H1 (cell line): ENCODE measurements around the gene PCNX3. TPM values are rescaled to one million over a fixed set of nuclear protein-coding genes. Genes with fewer than 3 reads are reported as not detected.

Experiments
- CTCF ChIA-PET: fragments of 300-600 bp; sonication (Branson Sonifier 250); formaldehyde crosslinking; loops from one replicate; lab custom pipeline; 2021; ENCODE audit not compliant: partially characterized antibody; lab: Charles Lee
- POLR2A ChIA-PET: fragments of 300-600 bp; sonication (Branson Sonifier 250); formaldehyde crosslinking; loops from one replicate; lab custom pipeline; 2021; ENCODE audit warnings: inconsistent platforms; ENCODE audit not compliant: partially characterized antibody; lab: Charles Lee
- DNase-seq, 2 experiments: peaks; one replicate each; pipeline versions ENCODE4 v3.0.0 to v3.0.0-alpha.2; 2010 to 2022; ENCODE audit warnings: low spot score in 2 of 2, low read depth in 1 of 2, mixed read lengths in 1 of 2
- FAIRE-seq: peaks from 2 replicates; lab custom pipeline; 2011; peaks lifted over from hg19 to GRCh38; lab: Jason Lieb, UNC
- H2AFZ ChIP-seq: 2 replicates; pipeline ENCODE4 v1.8.1; 2012; ENCODE audit warnings: low read length, inconsistent platforms
- H2AK5ac ChIP-seq: 2 replicates; pipeline ENCODE4 v1.6.1; 2013; ENCODE audit warnings: low read depth, low read length
- H2BK120ac ChIP-seq: replicated peaks from 2 replicates; pipeline ENCODE3; 2013; ENCODE audit warnings: low read depth, low read length, inconsistent platforms
- H2BK12ac ChIP-seq: 2 replicates; pipeline ENCODE4 v1.6.1; 2013; ENCODE audit warnings: low read depth, low read length
- H2BK15ac ChIP-seq: 2 replicates; pipeline ENCODE4 v1.6.1; 2013; ENCODE audit warnings: low read length
- H2BK20ac ChIP-seq: 2 replicates; pipeline ENCODE4 v1.6.1; 2013; ENCODE audit warnings: low read length
- H2BK5ac ChIP-seq: 2 replicates; pipeline ENCODE4 v1.6.1; 2013; ENCODE audit warnings: low read depth, low read length
- H3K14ac ChIP-seq: 2 replicates; pipeline ENCODE4 v1.6.1; 2013; ENCODE audit warnings: inconsistent platforms; ENCODE audit not compliant: insufficient read length
- H3K18ac ChIP-seq: 2 replicates; pipeline ENCODE4 v1.6.1; 2013; ENCODE audit warnings: low read length; ENCODE audit errors: extremely low read depth
- H3K23ac ChIP-seq: 2 replicates; pipeline ENCODE4 v1.6.1; 2013; ENCODE audit warnings: inconsistent platforms; ENCODE audit not compliant: insufficient read length
- H3K23me2 ChIP-seq: 2 replicates; pipeline ENCODE4 v1.6.1; 2013; ENCODE audit warnings: low read depth, low read length
- H3K27ac ChIP-seq: 2 replicates; pipeline ENCODE4 v1.6.1; 2011; ENCODE audit warnings: low read depth, low read length, inconsistent platforms
- H3K27me3 ChIP-seq, 4 experiments: replicated peaks in 1 of 4; 1 replicate in 1 of 4; 2 replicates in 3 of 4; pipeline versions ENCODE4 v1.6.1 to v1.8.1; 2011 to 2013; ENCODE audit warnings: low read length in 3 of 4, mild to moderate bottlenecking in 3 of 4, inconsistent platforms in 2 of 4, mixed read lengths in 2 of 4, moderate library complexity in 1 of 4; ENCODE audit not compliant: control insufficient read depth in 3 of 4, insufficient read depth in 3 of 4; ENCODE audit errors: extremely low read depth in 1 of 4
- H3K36me3 ChIP-seq, 4 experiments: 2 replicates each; pipeline versions ENCODE4 v1.6.1 to v1.8.1; 2011 to 2013; ENCODE audit warnings: mild to moderate bottlenecking in 4 of 4, low read length in 3 of 4, moderate library complexity in 2 of 4, control low read depth in 1 of 4, inconsistent platforms in 1 of 4; ENCODE audit not compliant: insufficient read depth in 4 of 4, control insufficient read depth in 2 of 4
- H3K4ac ChIP-seq: replicated peaks from 2 replicates; pipeline ENCODE3; 2013; ENCODE audit warnings: low read length, low read depth, mixed read lengths, inconsistent platforms; ENCODE audit not compliant: insufficient read length
- H3K4me1 ChIP-seq, 4 experiments: replicated peaks in 1 of 4; 1 replicate in 1 of 4; 2 replicates in 3 of 4; pipeline versions ENCODE4 v1.6.1 to v1.8.1; 2011 to 2013; ENCODE audit warnings: low read length in 3 of 4, inconsistent platforms in 2 of 4, mixed read lengths in 1 of 4; ENCODE audit not compliant: insufficient read depth in 4 of 4, control insufficient read depth in 3 of 4
- H3K4me2 ChIP-seq, 2 experiments: 2 replicates each; pipeline versions ENCODE4 v1.6.1 to v1.8.1; 2011 to 2013; ENCODE audit warnings: low read depth in 2 of 2, low read length in 2 of 2, control low read depth in 1 of 2, inconsistent platforms in 1 of 2, mild to moderate bottlenecking in 1 of 2; ENCODE audit not compliant: insufficient read depth in 1 of 2
- H3K4me3 ChIP-seq, 4 experiments: fragments of 200-600, 300-600 bp in 1 of 4; sonication (generic), shearing (Covaris generic), sonication (Bioruptor Twin) in 1 of 4; 2 replicates each; pipeline versions ENCODE4 v1.5.1 to v1.8.1; 2011 to 2016; ENCODE audit warnings: low read length in 4 of 4, low read depth in 3 of 4, control low read depth in 2 of 4, inconsistent platforms in 2 of 4, mild to moderate bottlenecking in 2 of 4, mixed read lengths in 1 of 4, moderate library complexity in 1 of 4; ENCODE audit not compliant: insufficient read depth in 2 of 4; ENCODE audit errors: extremely low read depth in 1 of 4
- H3K56ac ChIP-seq: replicated peaks from 2 replicates; pipeline ENCODE3; 2013; ENCODE audit warnings: low read depth, mild to moderate bottlenecking, mixed read lengths, low read length, inconsistent platforms; ENCODE audit not compliant: insufficient read length
- H3K79me1 ChIP-seq: 2 replicates; pipeline ENCODE4 v1.6.1; 2013; ENCODE audit warnings: low read depth, low read length, control low read depth
- H3K79me2 ChIP-seq, 2 experiments: 2 replicates each; pipeline versions ENCODE4 v1.6.1 to v1.8.1; 2012 to 2013; ENCODE audit warnings: low read length in 2 of 2, mild to moderate bottlenecking in 2 of 2, inconsistent platforms in 1 of 2; ENCODE audit not compliant: insufficient read depth in 2 of 2, control insufficient read depth in 1 of 2
- H3K9ac ChIP-seq, 4 experiments: replicated peaks in 1 of 4; 1 replicate in 1 of 4; 2 replicates in 3 of 4; pipeline versions ENCODE4 v1.6.1 to v1.8.1; 2011 to 2013; ENCODE audit warnings: low read depth in 3 of 4, low read length in 3 of 4, control low read depth in 2 of 4, mild to moderate bottlenecking in 2 of 4, moderate library complexity in 2 of 4, inconsistent platforms in 1 of 4; ENCODE audit errors: extremely low read depth in 1 of 4
- H3K9me3 ChIP-seq, 2 experiments: 2 replicates each; pipeline versions ENCODE4 v1.6.1 to v1.8.1; 2012 to 2013; ENCODE audit warnings: mild to moderate bottlenecking in 2 of 2, moderate library complexity in 2 of 2, control low read depth in 1 of 2, inconsistent platforms in 1 of 2, low read depth in 1 of 2, low read length in 1 of 2, mixed read lengths in 1 of 2; ENCODE audit not compliant: insufficient read depth in 2 of 2
- H4K20me1 ChIP-seq, 2 experiments: replicated peaks in 1 of 2; 2 replicates each; pipeline versions ENCODE3 to v1.8.1; 2011 to 2013; ENCODE audit warnings: inconsistent platforms in 2 of 2, low read length in 2 of 2, mild to moderate bottlenecking in 1 of 2; ENCODE audit not compliant: insufficient read depth in 2 of 2, control insufficient read depth in 1 of 2
- H4K5ac ChIP-seq: 2 replicates; pipeline ENCODE4 v1.6.1; 2013; ENCODE audit warnings: low read length, low read depth, mixed read lengths, inconsistent platforms; ENCODE audit not compliant: insufficient read length
- H4K8ac ChIP-seq: 2 replicates; pipeline ENCODE4 v1.8.0; 2013; ENCODE audit warnings: mild to moderate bottlenecking, moderate library complexity, low read length, inconsistent platforms; ENCODE audit not compliant: insufficient read depth; ENCODE audit errors: extremely low read depth
- H4K91ac ChIP-seq: replicated peaks from 2 replicates; pipeline ENCODE3; 2013; ENCODE audit warnings: low read length, mixed read lengths, inconsistent platforms; ENCODE audit not compliant: insufficient read length
- BACH1 ChIP-seq: IDR thresholded peaks from 2 replicates; pipeline ENCODE4 v1.6.1; 2012; ENCODE audit warnings: low read length, improper control_type of control experiment
- CHD2 ChIP-seq: IDR thresholded peaks from 2 replicates; pipeline ENCODE4 v1.6.1; 2012; ENCODE audit warnings: low read length, improper control_type of control experiment
- GABPA ChIP-seq: IDR thresholded peaks from 2 replicates; pipeline ENCODE4 v1.6.1; 2011; ENCODE audit warnings: mild to moderate bottlenecking, low read length, moderate library complexity, borderline replicate concordance; ENCODE audit not compliant: insufficient read depth
- HDAC6 ChIP-seq: IDR thresholded peaks from one replicate; pipeline ENCODE4 v1.7.1; 2012; ENCODE audit warnings: low read depth, mild to moderate bottlenecking, inconsistent platforms, low read length, moderate library complexity
- KDM5A ChIP-seq: fragments of 200-600 bp; IDR thresholded peaks from 2 replicates; pipeline ENCODE4 v1.7.1; 2012; ENCODE audit warnings: mild to moderate bottlenecking, low read length, inconsistent platforms, mixed read lengths
- NANOG ChIP-seq: IDR thresholded peaks from 2 replicates; pipeline ENCODE4 v1.6.1; 2011; ENCODE audit warnings: low read length, low read depth, mild to moderate bottlenecking, inconsistent platforms; ENCODE audit not compliant: insufficient read depth, poor library complexity, severe bottlenecking
- PHF8 ChIP-seq: fragments of 200-600 bp; sonication (generic); conservative IDR thresholded peaks from 2 replicates; pipeline ENCODE4 v1.7.1; 2012; ENCODE audit warnings: low read depth, mild to moderate bottlenecking, inconsistent platforms, low read length, moderate library complexity
- RBBP5 ChIP-seq: IDR thresholded peaks from 2 replicates; pipeline ENCODE4 v1.7.1; 2012; ENCODE audit warnings: low read depth, mild to moderate bottlenecking, inconsistent platforms, low read length, moderate library complexity, borderline replicate concordance
- TAF1 ChIP-seq: IDR thresholded peaks from 2 replicates; pipeline ENCODE4 v1.6.1; 2011; ENCODE audit warnings: mild to moderate bottlenecking, low read depth, low read length
- TCF12 ChIP-seq: IDR thresholded peaks from 2 replicates; pipeline ENCODE4 v1.6.1; 2011; ENCODE audit warnings: low read depth, mild to moderate bottlenecking, low read length
- YY1 ChIP-seq: IDR thresholded peaks from 2 replicates; pipeline ENCODE4 v1.6.1; 2011; ENCODE audit warnings: low read depth, mild to moderate bottlenecking, low read length
- WGBS, 2 experiments: shearing (Covaris generic) in 1 of 2; methylation state at CpG; one replicate each; pipeline versions ENCODE4 v1.1.6 to v1.1.7; 2013 to 2015; ENCODE audit warnings: low lambda C conversion rate in 2 of 2, mixed read lengths in 2 of 2, inconsistent platforms in 1 of 2, low coverage in 1 of 2, missing lambda C conversion rate in 1 of 2; ENCODE audit not compliant: insufficient replicate concordance in 2 of 2, insufficient coverage in 1 of 2, insufficient read length in 1 of 2; ENCODE audit errors: extremely low coverage in 1 of 2, missing lambda C conversion rate in 1 of 2; 5-methylcytosine and 5-hydroxymethylcytosine counted together
- polyA plus RNA-seq, 7 experiments: library from polyadenylated mRNA; depleted of rRNA in 3 of 7; stranded (reverse) in 5 of 7; unstranded in 2 of 7; fragments of >200 nt in 5 of 7; fragments of 200-250 nt in 2 of 7; gene quantifications; 1 replicate in 5 of 7; 2 replicates in 1 of 7; 4 replicates in 1 of 7; pipeline versions ENCODE4 v1.2.1 to v1.2.3, GENCODE V29; 2011 to 2013; ENCODE audit warnings: missing spikeins in 2 of 7, mixed read lengths in 2 of 7
- total RNA-seq: library from RNA; stranded (reverse); fragmentation: NEBNext Ultra II Directional; extraction: Animal tissue kit (Norgen Biotek cat#: 25700); gene quantifications from 2 replicates; pipeline ENCODE4 v1.2.1, GENCODE V29; 2021

The PCNX3 gene
- total and polyA plus RNA-seq, 2 of the 8 experiments (the other 6 are each of a cell fraction or from before 2014, with no cell fraction given): 27.2 to 38.8 TPM

DNA sequence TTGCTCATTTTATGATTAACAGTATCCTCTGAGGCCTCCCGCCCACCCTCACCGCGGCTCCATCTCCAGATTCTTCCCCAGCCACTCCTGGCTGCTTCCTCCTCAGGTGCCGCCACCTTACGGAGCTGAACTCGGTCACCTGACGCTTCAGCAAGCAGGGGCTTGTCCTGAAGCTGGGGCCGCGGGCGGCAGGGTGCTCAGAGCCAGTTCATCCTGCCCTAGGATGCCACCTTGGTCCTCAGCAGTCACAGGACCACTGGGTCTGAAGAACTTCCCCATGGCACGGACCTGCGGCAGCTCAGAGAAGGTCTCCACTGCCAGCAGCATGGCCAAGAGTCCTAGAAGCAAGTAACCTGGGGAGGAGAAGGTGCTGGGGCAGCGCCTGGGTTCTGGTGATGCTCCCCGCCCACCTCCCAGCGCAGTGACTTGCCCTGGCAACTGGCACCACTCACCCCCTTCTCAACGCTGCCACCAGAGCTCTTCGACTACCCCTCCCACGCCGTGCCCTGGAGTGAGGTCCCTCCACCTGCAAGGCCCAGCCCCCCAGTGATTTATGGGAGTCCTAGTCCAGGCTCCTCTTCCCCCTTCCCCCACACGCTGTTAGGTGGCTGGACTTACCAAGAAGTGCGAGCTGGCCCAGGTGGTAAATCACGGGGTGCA, 22.6 kb upstream of the PCNX3 start:
- Histone ChIP-seq H4K8ac (no peak overlapping the region), H3K9me3 (no peaks in the 10 kb centered on the region), H3K4ac (peak overlapping the region; percentile 94), H3K14ac (no peak overlapping the region), H4K5ac (no peak overlapping the region), H2BK20ac (no peak overlapping the region), H3K4me2 (peak overlapping the region; percentile 60 to 87), H2AK5ac (0 out of 2 replicates have a peak overlapping the region, but pooled peaks have one; percentile 7), H3K36me3 (peaks cover 0 to under 1% (median under 1%) of the 10 kb centered on the region in 4 experiments; a peak in 2 of 8 replicates), H3K79me1 (no peaks in the 10 kb centered on the region), H2BK15ac (peak overlapping the region; percentile 72; the same call in 1 of the 2 replicates), H3K27ac (no peak overlapping the region), H3K4me3 (peak overlapping the region; percentile 43 to 61 (median 50); a peak in 6 of 8 replicates), H3K18ac (no peak overlapping the region), H2AFZ (no peak overlapping the region), H3K27me3 (peaks cover 8 to 27% (median 22%) of the 10 kb centered on the region in 4 experiments), H3K23me2 (peaks cover 9% of the 10 kb centered on the region; the same call in 1 of the 2 replicates), H4K20me1 (peaks cover 0 to 4% of the 10 kb centered on the region in 2 experiments), H2BK120ac (no peak overlapping the region), H2BK5ac (peak overlapping the region; percentile 81; the same call in 1 of the 2 replicates), H3K4me1 (peaks cover 3 to 15% (median 9%) of the 10 kb centered on the region in 4 experiments), H2BK12ac (peak overlapping the region; percentile 80; the same call in 1 of the 2 replicates), H3K23ac (no peak overlapping the region), H3K9ac (no peak overlapping the region), H3K56ac (no peak overlapping the region), H3K79me2 (no peaks in the 10 kb centered on the region), H4K91ac (peak overlapping the region; percentile 61)
- FAIRE-seq (no peak), DNase-seq (no peak)
- WGBS, 2 experiments: 60% methylated on average over 22 of the region's 22 CpGs; no CpG with 5 or more reads in 1 of the 2 experiments
- ChIA-PET CTCF (interaction anchor here (0.6 to 14.5 kb wide), 32 partner anchors 8 to 1879 kb away, joined by 3 to 227 read pairs (median 4); partner anchors contain the start of genes EHBP1L1, FAM89B, MAP3K11 and PCNX3), POLR2A (interaction anchor here (0.8 to 6.8 kb wide), 12 partner anchors 10 to 91 kb away, joined by 3 to 41 read pairs (median 8); partner anchors contain the start of genes EHBP1L1, FAM89B, MAP3K11 and PCNX3)
- TF ChIP-seq KDM5A (no peak), GABPA (no peak), TAF1 (no peak), CHD2 (no peak), BACH1 (no peak), RBBP5 (no peak), PHF8 (no peak), NANOG (no peak), HDAC6 (no peak), TCF12 (no peak), YY1 (no peak)
